HepG2 (cell line): ENCODE measurements around the gene KPNA3. TPM values are rescaled to one million over a fixed set of nuclear protein-coding genes. Genes with fewer than 3 reads are reported as not detected.

ENCODE experiments used
- ATAC-seq: fragments of 200-7000 bp; cut with Tn5 transposase; 3 replicates; pipeline ENCODE4 v1.9.1; 2020; ENCODE audit warnings: mild to moderate bottlenecking, moderate library complexity
- BruUV-seq: library from RNA; stranded (reverse); fragments of 400-500 nt; replicated peaks from 2 replicates; lab custom pipeline; 2021; lab: Mats Ljungman, UMichigan
- CTCF ChIA-PET: fragments of 300-600 bp; formaldehyde crosslinking; extraction: SDS; loops from one replicate; lab custom pipeline; 2021; ENCODE audit warnings: low total read pairs, inconsistent platforms, low intra/inter-chr PET ratio; lab: Yijun Ruan, JAX
- POLR2A ChIA-PET: fragments of 350-600 bp; sonication (Branson Sonifier 250); formaldehyde crosslinking; loops from one replicate; lab custom pipeline; 2020; ENCODE audit warnings: antibody characterized with exemption, inconsistent platforms; lab: Yijun Ruan, JAX
- DNase-seq: peaks from one replicate; pipeline ENCODE4 v3.0.0-alpha.2; 2015; ENCODE audit warnings: low spot score
- FAIRE-seq: peaks from 3 replicates; lab custom pipeline; 2011; peaks lifted over from hg19 to GRCh38; lab: Jason Lieb, UNC
- H2AFZ ChIP-seq: one replicate; pipeline ENCODE4 v1.6.1; 2011; ENCODE audit warnings: low read length, inconsistent platforms
- H3K27ac ChIP-seq: fragments of 300-600 bp; 3 replicates; pipeline ENCODE4 v1.8.0; 2011; ENCODE audit warnings: mixed run types, mild to moderate bottlenecking, mixed read lengths, low read length, inconsistent platforms; ENCODE audit not compliant: insufficient read depth; ENCODE audit errors: extremely low read length
- H3K27me3 ChIP-seq, 2 experiments: fragments of 200-600 bp in 1 of 2; 2 replicates in 1 of 2; 3 replicates in 1 of 2; pipeline versions ENCODE4 v1.6.0 to v1.8.0; 2011; ENCODE audit warnings: low read length in 2 of 2, mild to moderate bottlenecking in 2 of 2, moderate library complexity in 2 of 2, inconsistent platforms in 1 of 2; ENCODE audit not compliant: insufficient read depth in 2 of 2, control insufficient read depth in 1 of 2
- H3K36me3 ChIP-seq, 2 experiments: fragments of 200-600 bp in 1 of 2; replicated peaks in 1 of 2; 2 replicates in 1 of 2; 3 replicates in 1 of 2; pipeline versions ENCODE4 v1.5.1 to v1.8.0; 2011; ENCODE audit warnings: low read length in 2 of 2, inconsistent platforms in 1 of 2; ENCODE audit not compliant: insufficient read depth in 2 of 2, control insufficient read depth in 1 of 2
- H3K4me1 ChIP-seq: 2 replicates; pipeline ENCODE4 v1.5.1; 2012; ENCODE audit warnings: low read length, inconsistent platforms; ENCODE audit not compliant: insufficient read depth
- H3K4me2 ChIP-seq: 2 replicates; pipeline ENCODE4 v1.6.0; 2011; ENCODE audit warnings: low read depth, low read length, inconsistent platforms
- H3K4me3 ChIP-seq, 3 experiments: fragments of 200-600 bp in 1 of 3; sonication (generic), shearing (Covaris generic) in 1 of 3; replicated peaks in 1 of 3; 2 replicates each; pipeline ENCODE4 v1.5.1; 2011 to 2016; ENCODE audit warnings: low read length in 3 of 3, inconsistent platforms in 2 of 3, low read depth in 2 of 3, mild to moderate bottlenecking in 2 of 3, control low read depth in 1 of 3, mixed read lengths in 1 of 3; ENCODE audit not compliant: insufficient read depth in 1 of 3
- H3K79me2 ChIP-seq: one replicate; pipeline ENCODE4 v1.6.1; 2011; ENCODE audit warnings: low read length, inconsistent platforms; ENCODE audit not compliant: insufficient read depth
- H3K9ac ChIP-seq: 2 replicates; pipeline ENCODE4 v1.6.0; 2011; ENCODE audit warnings: mild to moderate bottlenecking, low read depth, low read length, inconsistent platforms; ENCODE audit not compliant: insufficient read depth
- H3K9me3 ChIP-seq: 2 replicates; pipeline ENCODE4 v1.5.1; 2012; ENCODE audit warnings: mild to moderate bottlenecking, low read length
- H4K20me1 ChIP-seq: 2 replicates; pipeline ENCODE4 v1.6.0; 2011; ENCODE audit warnings: inconsistent platforms, mild to moderate bottlenecking, low read length, moderate library complexity; ENCODE audit not compliant: insufficient read depth
- BHLHE40 ChIP-seq: IDR thresholded peaks from 2 replicates; pipeline ENCODE4 v1.6.1; 2011; ENCODE audit warnings: low read length, improper control_type of control experiment
- ETV5 ChIP-seq: IDR thresholded peaks from 2 replicates; pipeline ENCODE4 v1.6.1; 2018; ENCODE audit warnings: missing biosample characterization, missing genetic modification reagents, inconsistent platforms, borderline replicate concordance
- ISX ChIP-seq: sonication (generic); formaldehyde crosslinking; conservative IDR thresholded peaks from 2 replicates; pipeline ENCODE4 v1.5.0; 2020; ENCODE audit warnings: missing genetic modification reagents
- KMT2B ChIP-seq: IDR thresholded peaks from 2 replicates; pipeline ENCODE4 v1.6.1; 2016; ENCODE audit warnings: missing genetic modification reagents, missing compliant biosample characterization
- MXI1 ChIP-seq: IDR thresholded peaks from 3 replicates; pipeline ENCODE4 v1.6.1; 2012; ENCODE audit warnings: low read depth, low read length, inconsistent platforms, borderline replicate concordance
- SRY ChIP-seq: sonication (generic); formaldehyde crosslinking; IDR thresholded peaks from 2 replicates; pipeline ENCODE4 v1.8.0; 2022; ENCODE audit warnings: mild to moderate bottlenecking, missing genetic modification reagents
- TSC22D2 ChIP-seq: sonication (generic); formaldehyde crosslinking; IDR thresholded peaks from 2 replicates; pipeline ENCODE4 v1.5.1; 2020; ENCODE audit warnings: missing genetic modification reagents, mild to moderate bottlenecking, borderline replicate concordance
- XBP1 ChIP-seq: sonication (generic); formaldehyde crosslinking; IDR thresholded peaks from 2 replicates; pipeline ENCODE4 v1.5.0; 2020; ENCODE audit warnings: missing genetic modification reagents
- ZEB1 ChIP-seq: IDR thresholded peaks from 2 replicates; pipeline ENCODE4 v1.6.1; 2012; ENCODE audit warnings: mild to moderate bottlenecking, low read depth, inconsistent platforms; ENCODE audit not compliant: insufficient replicate concordance
- ZNF160 ChIP-seq: sonication (generic); formaldehyde crosslinking; IDR thresholded peaks from 2 replicates; pipeline ENCODE4 v1.8.0; 2022; ENCODE audit warnings: mild to moderate bottlenecking, inconsistent platforms, missing genetic modification reagents
- ZNF24 ChIP-seq: fragments of 450-650 bp; IDR thresholded peaks from 2 replicates; pipeline ENCODE4 v1.6.1; 2017; ENCODE audit warnings: antibody characterized with exemption, mild to moderate bottlenecking
- ZNF263 ChIP-seq: sonication (generic); formaldehyde crosslinking; IDR thresholded peaks from 2 replicates; pipeline ENCODE4 v1.4.0; 2020; ENCODE audit warnings: missing genetic modification reagents
- ZNF564 ChIP-seq: sonication (generic); formaldehyde crosslinking; IDR thresholded peaks from 2 replicates; pipeline ENCODE4 v1.8.1; 2023; ENCODE audit warnings: mild to moderate bottlenecking, missing genetic modification reagents
- ZNF652 ChIP-seq: IDR thresholded peaks from 2 replicates; pipeline ENCODE4 v1.6.1; 2016; ENCODE audit warnings: low read depth, borderline replicate concordance
- ZNF660 ChIP-seq: sonication (generic); formaldehyde crosslinking; IDR thresholded peaks from 2 replicates; pipeline ENCODE4 v1.5.1; 2020; ENCODE audit warnings: mild to moderate bottlenecking, low read depth, missing genetic modification reagents, borderline replicate concordance
- ZNF709 ChIP-seq: sonication (generic); formaldehyde crosslinking; IDR thresholded peaks from 2 replicates; pipeline ENCODE4 v1.5.0; 2020; ENCODE audit warnings: mild to moderate bottlenecking, missing genetic modification reagents
- WGBS: methylation state at CpG from one replicate; pipeline ENCODE4 v1.1.6; 2017; ENCODE audit warnings: low lambda C conversion rate; 5-methylcytosine and 5-hydroxymethylcytosine counted together
- in situ Hi-C: cut with HindIII; loops from 2 replicates; pipeline ENCODE4 v1.10.0; 2017; ENCODE audit warnings: low pct_unique_long_range_greater_than_20kb; ENCODE audit not compliant: extremely low pct_ligation_motif_present
- intact Hi-C: fragments of 100-400 bp; cut with micrococcal nuclease; formaldehyde crosslinking; loops from one replicate; pipeline ENCODE4 v1.10.0; 2022; ENCODE audit not compliant: unreplicated experiment
- polyA plus RNA-seq, 8 experiments: library from polyadenylated mRNA; depleted of rRNA in 3 of 8; stranded (reverse) in 7 of 8; unstranded in 1 of 8; fragments of >200 nt; fragmentation: Illumina TruSeq in 4 of 8; extraction: Trizol in 4 of 8; gene quantifications; 2 replicates each; pipeline versions ENCODE4 v1.2.1 to v1.2.3, GENCODE V29; 2011 to 2016; ENCODE audit warnings: low read depth in 4 of 8, missing spikeins in 1 of 8, mixed read lengths in 1 of 8; ENCODE audit not compliant: insufficient read depth in 1 of 8
- total RNA-seq, 5 experiments: library from RNA; depleted of rRNA; stranded (reverse); fragments of >200 nt; fragmentation: Illumina TruSeq; extraction: Trizol; gene quantifications; 2 replicates each; pipeline ENCODE4 v1.2.3, GENCODE V29; 2016; ENCODE audit warnings: low read depth in 1 of 5
- TF ChIP-seq, protein P1 (sequence below): sonication (generic); formaldehyde crosslinking; conservative IDR thresholded peaks from 2 replicates; pipeline ENCODE4 v1.4.0; 2020; ENCODE audit warnings: mild to moderate bottlenecking, missing genetic modification reagents, moderate library complexity
- TF ChIP-seq, protein P2 (sequence below), 2 experiments: sonication (generic) in 1 of 2; formaldehyde crosslinking in 1 of 2; IDR thresholded peaks; 2 replicates each; pipeline versions ENCODE4 v1.4.0 to v1.6.1; 2016 to 2020; ENCODE audit warnings: borderline replicate concordance in 1 of 2, low read depth in 1 of 2, mild to moderate bottlenecking in 1 of 2, missing genetic modification reagents in 1 of 2

Gene KPNA3
- total and polyA plus RNA-seq, 2 of the 13 experiments (the other 11 are each of a cell fraction or from before 2014, with no cell fraction given), result 13.0 to 28.9 TPM

DNA sequence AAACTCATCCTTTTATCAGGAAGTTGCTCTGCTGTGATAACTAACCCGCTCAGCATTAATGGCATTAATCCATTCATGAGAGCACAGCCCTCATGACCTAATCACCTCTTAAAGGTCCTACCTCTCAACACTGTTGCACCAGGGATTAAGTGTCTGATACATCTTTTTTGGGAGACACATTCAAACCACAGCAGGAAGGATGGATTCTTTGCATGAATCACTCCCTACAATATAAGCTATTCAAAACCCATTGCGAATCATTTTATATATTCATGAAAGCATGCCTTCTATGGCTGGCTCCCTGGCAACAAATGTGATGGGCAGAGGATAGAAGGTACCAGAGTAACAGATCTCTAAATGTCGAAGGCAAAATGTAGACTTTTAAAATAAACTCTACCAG is 136.6 kb downstream of the KPNA3 start (continued):
- TF ChIP-seq, protein P1, sequence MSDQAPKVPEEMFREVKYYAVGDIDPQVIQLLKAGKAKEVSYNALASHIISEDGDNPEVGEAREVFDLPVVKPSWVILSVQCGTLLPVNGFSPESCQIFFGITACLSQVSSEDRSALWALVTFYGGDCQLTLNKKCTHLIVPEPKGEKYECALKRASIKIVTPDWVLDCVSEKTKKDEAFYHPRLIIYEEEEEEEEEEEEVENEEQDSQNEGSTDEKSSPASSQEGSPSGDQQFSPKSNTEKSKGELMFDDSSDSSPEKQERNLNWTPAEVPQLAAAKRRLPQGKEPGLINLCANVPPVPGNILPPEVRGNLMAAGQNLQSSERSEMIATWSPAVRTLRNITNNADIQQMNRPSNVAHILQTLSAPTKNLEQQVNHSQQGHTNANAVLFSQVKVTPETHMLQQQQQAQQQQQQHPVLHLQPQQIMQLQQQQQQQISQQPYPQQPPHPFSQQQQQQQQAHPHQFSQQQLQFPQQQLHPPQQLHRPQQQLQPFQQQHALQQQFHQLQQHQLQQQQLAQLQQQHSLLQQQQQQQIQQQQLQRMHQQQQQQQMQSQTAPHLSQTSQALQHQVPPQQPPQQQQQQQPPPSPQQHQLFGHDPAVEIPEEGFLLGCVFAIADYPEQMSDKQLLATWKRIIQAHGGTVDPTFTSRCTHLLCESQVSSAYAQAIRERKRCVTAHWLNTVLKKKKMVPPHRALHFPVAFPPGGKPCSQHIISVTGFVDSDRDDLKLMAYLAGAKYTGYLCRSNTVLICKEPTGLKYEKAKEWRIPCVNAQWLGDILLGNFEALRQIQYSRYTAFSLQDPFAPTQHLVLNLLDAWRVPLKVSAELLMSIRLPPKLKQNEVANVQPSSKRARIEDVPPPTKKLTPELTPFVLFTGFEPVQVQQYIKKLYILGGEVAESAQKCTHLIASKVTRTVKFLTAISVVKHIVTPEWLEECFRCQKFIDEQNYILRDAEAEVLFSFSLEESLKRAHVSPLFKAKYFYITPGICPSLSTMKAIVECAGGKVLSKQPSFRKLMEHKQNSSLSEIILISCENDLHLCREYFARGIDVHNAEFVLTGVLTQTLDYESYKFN, result no peak
- TF ChIP-seq KMT2B (CRISPR knock-in tag), result no peak
- TF ChIP-seq, all 625 proteins: peak for 0

- Histone ChIP-seq H3K4me1 (peaks cover 5% of the 10 kb centered on the region; the same call in 1 of the 2 replicates), H3K79me2 (no peaks in the 10 kb centered on the region), H3K9me3 (no peaks in the 10 kb centered on the region), H3K36me3 (peaks cover 1 to 4% of the 10 kb centered on the region in 2 experiments; a peak in 1 of 5 replicates), H3K4me3 (no peak overlapping the region), H3K27me3 (no peaks in the 10 kb centered on the region), H3K9ac (no peak overlapping the region), H3K27ac (no peak overlapping the region), H2AFZ (no peak overlapping the region), H3K4me2 (no peak overlapping the region), H4K20me1 (no peaks in the 10 kb centered on the region)
- no peak for DNase-seq
- no peak for ATAC-seq
- ChIA-PET POLR2A (no interaction called here), CTCF (no interaction called here)
- no peak for FAIRE-seq
- intact Hi-C loops, result no loop called here
- in situ Hi-C loops, result loop anchor here (25.0 kb wide), 3 partner anchors 1158 to 1408 kb away; partner anchors contain the start of gene RNASEH2B
- 96% methylated on average over 3 of the region's 3 CpGs for WGBS
- no TSS peak for BruUV-seq
- TF ChIP-seq ZNF652 (CRISPR knock-in tag) (no peak), MXI1 (no peak), ZNF24 (no peak), TSC22D2 (CRISPR knock-in tag) (no peak), ZNF709 (CRISPR knock-in tag) (no peak), ZNF160 (no peak), ZNF263 (no peak), ISX (CRISPR knock-in tag) (no peak), ZEB1 (no peak), BHLHE40 (no peak), SRY (CRISPR knock-in tag) (no peak), ZNF564 (no peak), ETV5 (CRISPR knock-in tag) (no peak), ZNF660 (CRISPR knock-in tag) (no peak), XBP1 (no peak)
- TF ChIP-seq, protein P2, sequence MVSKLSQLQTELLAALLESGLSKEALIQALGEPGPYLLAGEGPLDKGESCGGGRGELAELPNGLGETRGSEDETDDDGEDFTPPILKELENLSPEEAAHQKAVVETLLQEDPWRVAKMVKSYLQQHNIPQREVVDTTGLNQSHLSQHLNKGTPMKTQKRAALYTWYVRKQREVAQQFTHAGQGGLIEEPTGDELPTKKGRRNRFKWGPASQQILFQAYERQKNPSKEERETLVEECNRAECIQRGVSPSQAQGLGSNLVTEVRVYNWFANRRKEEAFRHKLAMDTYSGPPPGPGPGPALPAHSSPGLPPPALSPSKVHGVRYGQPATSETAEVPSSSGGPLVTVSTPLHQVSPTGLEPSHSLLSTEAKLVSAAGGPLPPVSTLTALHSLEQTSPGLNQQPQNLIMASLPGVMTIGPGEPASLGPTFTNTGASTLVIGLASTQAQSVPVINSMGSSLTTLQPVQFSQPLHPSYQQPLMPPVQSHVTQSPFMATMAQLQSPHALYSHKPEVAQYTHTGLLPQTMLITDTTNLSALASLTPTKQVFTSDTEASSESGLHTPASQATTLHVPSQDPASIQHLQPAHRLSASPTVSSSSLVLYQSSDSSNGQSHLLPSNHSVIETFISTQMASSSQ (IDR thresholded peaks at IDR 0.05; ENCODE audit: low read depth), result no peak
- TF ChIP-seq, protein P2 (CRISPR knock-in tag; IDR thresholded peaks at IDR 0.05; ENCODE audit: borderline replicate concordance), result no peak
These were observed 138.5 kb downstream of the KPNA3 start for GRCh38 chr13:49654011-49654410.
